Erythroblast (primary cell): Measurements from ENCODE around the gene EVI5.
"Not testable (repeated sequence)": the region's sequence is repeated elsewhere in the genome, so short reads cannot be mapped to it uniquely, and the experiment has no call there.

Experiments
- GATA1 ChIP-seq: IDR thresholded peaks from 2 replicates; pipeline ENCODE4 v1.6.1; 2011; ENCODE audit warnings: low read depth, mild to moderate bottlenecking, control low read depth, low read length, moderate library complexity
- POLR2A ChIP-seq: IDR thresholded peaks from 2 replicates; pipeline ENCODE4 v1.6.1; 2011; ENCODE audit warnings: mild to moderate bottlenecking, low read length

GRCh38 chr1:92721157-92721556 is 63.8 kb downstream of the EVI5 start:
- TF ChIP-seq POLR2A, GATA1: not testable (repeated sequence)
